Lower leg skin (tissue), 3 donors: Measurements from ENCODE around the gene B9D1.

Experiments used
- POLR2A ChIP-seq, 2 donors: fragments of 450-650 bp; IDR thresholded peaks; one replicate each; pipeline ENCODE4 v1.6.1; 2016 to 2017; ENCODE audit warnings: antibody characterized with exemption in 2 of 2, mild to moderate bottlenecking in 1 of 2, moderate library complexity in 1 of 2
- TF ChIP-seq, protein P1 (sequence below), 3 donors: fragments of 450-650 bp; IDR thresholded peaks; one replicate each; pipeline ENCODE4 v1.5.1; 2016; ENCODE audit warnings: antibody characterized with exemption in 3 of 3, mild to moderate bottlenecking in 3 of 3, moderate library complexity in 2 of 3

DNA sequence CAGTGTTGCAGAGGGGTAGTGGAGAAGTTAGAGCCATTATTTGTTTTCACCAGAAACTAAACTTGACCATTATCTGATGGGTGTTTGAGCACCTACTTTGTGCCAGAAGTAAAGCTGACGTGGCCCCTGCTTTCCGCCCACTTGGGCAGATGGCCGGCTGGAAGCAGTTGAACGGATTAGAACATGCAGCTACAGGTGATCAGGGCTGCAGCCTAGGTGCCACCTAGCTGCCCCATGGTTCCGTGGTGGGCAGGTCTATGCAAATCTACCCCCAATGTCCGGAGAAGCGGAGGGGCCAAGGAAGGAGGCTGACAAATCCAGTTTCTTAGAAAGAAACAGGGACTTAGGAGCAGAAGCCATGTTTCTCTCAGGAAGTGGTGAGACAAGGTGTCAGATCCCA lies 62.7 kb downstream of the B9D1 start:
- TF ChIP-seq, protein P1, sequence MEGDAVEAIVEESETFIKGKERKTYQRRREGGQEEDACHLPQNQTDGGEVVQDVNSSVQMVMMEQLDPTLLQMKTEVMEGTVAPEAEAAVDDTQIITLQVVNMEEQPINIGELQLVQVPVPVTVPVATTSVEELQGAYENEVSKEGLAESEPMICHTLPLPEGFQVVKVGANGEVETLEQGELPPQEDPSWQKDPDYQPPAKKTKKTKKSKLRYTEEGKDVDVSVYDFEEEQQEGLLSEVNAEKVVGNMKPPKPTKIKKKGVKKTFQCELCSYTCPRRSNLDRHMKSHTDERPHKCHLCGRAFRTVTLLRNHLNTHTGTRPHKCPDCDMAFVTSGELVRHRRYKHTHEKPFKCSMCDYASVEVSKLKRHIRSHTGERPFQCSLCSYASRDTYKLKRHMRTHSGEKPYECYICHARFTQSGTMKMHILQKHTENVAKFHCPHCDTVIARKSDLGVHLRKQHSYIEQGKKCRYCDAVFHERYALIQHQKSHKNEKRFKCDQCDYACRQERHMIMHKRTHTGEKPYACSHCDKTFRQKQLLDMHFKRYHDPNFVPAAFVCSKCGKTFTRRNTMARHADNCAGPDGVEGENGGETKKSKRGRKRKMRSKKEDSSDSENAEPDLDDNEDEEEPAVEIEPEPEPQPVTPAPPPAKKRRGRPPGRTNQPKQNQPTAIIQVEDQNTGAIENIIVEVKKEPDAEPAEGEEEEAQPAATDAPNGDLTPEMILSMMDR (IDR thresholded peaks at IDR 0.05) = no peak
- TF ChIP-seq POLR2A (IDR thresholded peaks at IDR 0.05) = no peak
